ENCODE results near the gene SETD1B. TPM values are rescaled to one million over a fixed set of nuclear protein-coding genes. Genes with fewer than 3 reads are reported as not detected.
"Not testable (repeated sequence)": the region's sequence is repeated elsewhere in the genome, so short reads cannot be mapped to it uniquely, and the experiment has no call there.

Gene SETD1B
- total RNA-seq, 1 experiment from 2014 or later = 23.8 TPM

- Histone ChIP-seq H3K9me3 (ENCODE audit: low read depth, low read length, poor library complexity, severe bottlenecking) (no peaks in the 10 kb centered on the region), H3K4me3 (ENCODE audit: low read depth, low read length, poor library complexity, severe bottlenecking) (no peak overlapping the region), H3K27ac (ENCODE audit: low read depth, low read length, poor library complexity, severe bottlenecking) (no peak overlapping the region), H3K4me1 (ENCODE audit: insufficient read depth, low read length, poor library complexity, severe bottlenecking) (no peaks in the 10 kb centered on the region), H3K36me3 (ENCODE audit: insufficient read depth, low read length, poor library complexity, severe bottlenecking) (no peaks in the 10 kb centered on the region), H3K27me3 (replicated peaks; ENCODE audit: insufficient read depth, low read depth, low read length, poor library complexity) (no peaks in the 10 kb centered on the region)
- intact Hi-C loops (cut with micrococcal nuclease; ENCODE audit: unreplicated experiment) = no loop called here
- DNase-seq (ENCODE audit: low spot score) = no peak
- POLR2A ChIA-PET (ENCODE audit: low non-redundant PET) = no interaction called here
- TF ChIP-seq CTCF (conservative IDR thresholded peaks at IDR 0.05; ENCODE audit: low read depth, low read length) (no peak), EZH2 (IDR thresholded peaks at IDR 0.05; ENCODE audit: borderline replicate concordance, low read depth, low read length, poor library complexity, severe bottlenecking) (no peak)
- CTCF ChIA-PET = no interaction called here
- BruUV-seq (replicated peaks) = no TSS peak
Measured at GRCh38 chr12:121861636-121862254, 57.9 kb downstream of the SETD1B start.

- no peak for DNase-seq (ENCODE audit: low spot score)
- Histone ChIP-seq H3K27me3 (replicated peaks; ENCODE audit: insufficient read depth, low read depth, low read length, poor library complexity) (no peaks in the 10 kb centered on the region), H3K9me3 (ENCODE audit: low read depth, low read length, poor library complexity, severe bottlenecking) (no peaks in the 10 kb centered on the region), H3K36me3 (ENCODE audit: insufficient read depth, low read length, poor library complexity, severe bottlenecking) (no peaks in the 10 kb centered on the region), H3K4me3 (ENCODE audit: low read depth, low read length, poor library complexity, severe bottlenecking) (no peak overlapping the region), H3K27ac (ENCODE audit: low read depth, low read length, poor library complexity, severe bottlenecking) (no peak overlapping the region), H3K4me1 (ENCODE audit: insufficient read depth, low read length, poor library complexity, severe bottlenecking) (no peaks in the 10 kb centered on the region)
- POLR2A ChIA-PET (ENCODE audit: low non-redundant PET) = no interaction called here
- BruUV-seq (replicated peaks) = no TSS peak
- TF ChIP-seq CTCF (conservative IDR thresholded peaks at IDR 0.05; ENCODE audit: low read depth, low read length) (no peak), EZH2 (IDR thresholded peaks at IDR 0.05; ENCODE audit: borderline replicate concordance, low read depth, low read length, poor library complexity, severe bottlenecking) (no peak)
- intact Hi-C loops (cut with micrococcal nuclease; ENCODE audit: unreplicated experiment) = no loop called here
- CTCF ChIA-PET = no interaction called here
Measured at GRCh38 chr12:121866331-121866730, 62.5 kb downstream of the SETD1B start.

GRCh38 chr12:121869229-121869628 lies 65.4 kb downstream of the SETD1B start:
- H3K9me3 ChIP-seq (ENCODE audit: low read depth, low read length, poor library complexity, severe bottlenecking); CTCF ChIA-PET; H3K4me1 ChIP-seq (ENCODE audit: insufficient read depth, low read length, poor library complexity, severe bottlenecking); H3K4me3 ChIP-seq (ENCODE audit: low read depth, low read length, poor library complexity, severe bottlenecking); intact Hi-C loops (cut with micrococcal nuclease; ENCODE audit: unreplicated experiment); H3K27me3 ChIP-seq (replicated peaks; ENCODE audit: insufficient read depth, low read depth, low read length, poor library complexity); H3K27ac ChIP-seq (ENCODE audit: low read depth, low read length, poor library complexity, severe bottlenecking); BruUV-seq (replicated peaks); H3K36me3 ChIP-seq (ENCODE audit: insufficient read depth, low read length, poor library complexity, severe bottlenecking); DNase-seq (ENCODE audit: low spot score); POLR2A ChIA-PET (ENCODE audit: low non-redundant PET): not testable (repeated sequence)

- CTCF ChIA-PET = interaction anchor here (0.5 kb wide), 1 partner anchor 73 kb away, joined by 3 read pairs; no protein-coding TSS in a partner anchor
- no peaks in the 10 kb centered on the region for H3K9me3 ChIP-seq (ENCODE audit: low read depth, low read length, poor library complexity, severe bottlenecking)
- H3K4me1 ChIP-seq (ENCODE audit: insufficient read depth, low read length, poor library complexity, severe bottlenecking) = no peaks in the 10 kb centered on the region
- intact Hi-C loops (cut with micrococcal nuclease; ENCODE audit: unreplicated experiment) = no loop called here
- no TSS peak for BruUV-seq (replicated peaks)
- TF ChIP-seq EZH2 (IDR thresholded peaks at IDR 0.05; ENCODE audit: borderline replicate concordance, low read depth, low read length, poor library complexity, severe bottlenecking) (no peak), CTCF (conservative IDR thresholded peaks at IDR 0.05; ENCODE audit: low read depth, low read length) (no peak)
- H3K36me3 ChIP-seq (ENCODE audit: insufficient read depth, low read length, poor library complexity, severe bottlenecking) = no peaks in the 10 kb centered on the region
- H3K27ac ChIP-seq (ENCODE audit: low read depth, low read length, poor library complexity, severe bottlenecking) = no peak overlapping the region
- POLR2A ChIA-PET (ENCODE audit: low non-redundant PET) = no interaction called here
- H3K27me3 ChIP-seq (replicated peaks; ENCODE audit: insufficient read depth, low read depth, low read length, poor library complexity) = no peaks in the 10 kb centered on the region
- DNase-seq (ENCODE audit: low spot score) = no peak
- H3K4me3 ChIP-seq (ENCODE audit: low read depth, low read length, poor library complexity, severe bottlenecking) = no peak overlapping the region
Measured at GRCh38 chr12:121871467-121871866, 67.7 kb downstream of the SETD1B start.

Measured in A673 (cell line).